Measurements from ENCODE around the gene CBFA2T2. TPM values are rescaled to one million over a fixed set of nuclear protein-coding genes. Genes with fewer than 3 reads are reported as not detected.

Gene CBFA2T2
- total and polyA plus RNA-seq, 2 donors (not counting 3 experiments of a cell fraction or from before 2014, with no cell fraction given), result 10.7 to 12.1 TPM

GRCh38 chr20:33655164-33655563 is 165.3 kb downstream of the CBFA2T2 start:
- Histone ChIP-seq H3K9me1 (replicated peaks; ENCODE audit: control insufficient read depth, extremely low read depth, insufficient read depth, low read length) (no peaks in the 10 kb centered on the region), H3K36me3 (ENCODE audit: control insufficient read depth in 2 of 2, extremely low read depth in 1 of 2, insufficient read depth in 2 of 2, low read length in 2 of 2) (no peaks in the 10 kb centered on the region), H3K79me2 (ENCODE audit: control insufficient read depth, insufficient read depth, low read length) (no peaks in the 10 kb centered on the region), H3K4me2 (ENCODE audit: insufficient read depth, low read length) (no peak overlapping the region), H3K4me3 (replicated peaks in 1 of 3; ENCODE audit: insufficient read depth in 1 of 3, low read depth in 1 of 3, low read length in 3 of 3) (no peak overlapping the region), H2AFZ (ENCODE audit: low read depth, low read length) (no peak overlapping the region), H3K27me3 (ENCODE audit: control insufficient read depth in 2 of 2, insufficient read depth in 2 of 2, low read length in 2 of 2) (no peaks in the 10 kb centered on the region), H3K27ac (ENCODE audit: insufficient read depth, low read depth, low read length) (no peak overlapping the region), H3K9me3 (replicated peaks; ENCODE audit: control insufficient read depth, insufficient read depth, low read length) (no peaks in the 10 kb centered on the region), H4K20me1 (replicated peaks; ENCODE audit: control insufficient read depth, extremely low read depth, insufficient read depth, low read length) (no peaks in the 10 kb centered on the region), H3K9ac (replicated peaks; ENCODE audit: extremely low read depth, insufficient read depth, low read length) (no peak overlapping the region), H3K4me1 (ENCODE audit: control insufficient read depth, extremely low read depth, insufficient read depth, low read length) (no peaks in the 10 kb centered on the region)
- TF ChIP-seq POLR2A (IDR thresholded peaks at IDR 0.05; ENCODE audit: low read depth, low read length) (no peak), CTCF (IDR thresholded peaks at IDR 0.05; ENCODE audit: extremely low read depth in 1 of 2, insufficient read depth in 1 of 2, low read depth in 1 of 2, low read length in 2 of 2) (no peak), GATA2 (IDR thresholded peaks at IDR 0.05; ENCODE audit: insufficient read depth, insufficient read length, low read depth, low read length) (no peak), JUN (IDR thresholded peaks at IDR 0.05; ENCODE audit: borderline replicate concordance, insufficient read depth, insufficient read length, low read depth) (no peak), MYC (IDR thresholded peaks at IDR 0.05; ENCODE audit: low read depth, low read length) (no peak), POLR2AphosphoS5 (IDR thresholded peaks at IDR 0.05; ENCODE audit: insufficient read depth, low read depth, low read length) (no peak)
- CTCF ChIA-PET, result interaction anchor here (0.6 to 5.2 kb wide), 4 partner anchors 11 to 234 kb away, joined by 4 to 58 read pairs (median 4); no protein-coding TSS in a partner anchor
- DNase-seq (ENCODE audit: low read depth, low spot score) (no peak), FAIRE-seq (no peak)
- POLR2A ChIA-PET, result no interaction called here
- dilution Hi-C loops (cut with MboI; ENCODE audit: extremely low pct_ligation_motif_present, low sequenced_read_pairs) (no loop called here), intact Hi-C loops (cut with micrococcal nuclease) (no loop called here)
- BruUV-seq (replicated peaks), result no TSS peak
